Heart left ventricle (tissue), 16 donors: ENCODE results near the gene EIF2AK2. TPM values are rescaled to one million over a fixed set of nuclear protein-coding genes. Genes with fewer than 3 reads are reported as not detected.
A peak's percentile ranks its signal among the peaks of the same experiment; 100 is the strongest.

Experiments
- ATAC-seq, 4 donors: fragments of 200-7000 bp; cut with Tn5 transposase; one replicate each; pipeline ENCODE4 v1.9.1; 2020 to 2022; ENCODE audit warnings: moderate library complexity in 4 of 4, mild to moderate bottlenecking in 3 of 4, moderate number of reproducible peaks in 1 of 4
- DNase-seq, 5 donors: peaks; one replicate each; pipeline ENCODE4 v3.0.0-alpha.2; 2020
- H3K27ac ChIP-seq, 12 donors: fragments of 200-600 bp; sonication (generic) in 4 of 12; one replicate each; pipeline versions ENCODE4 v1.5.0 to v1.8.0; 2016 to 2022; ENCODE audit warnings: mild to moderate bottlenecking in 2 of 12
- H3K27me3 ChIP-seq, 9 donors: fragments of 200-600 bp; sonication (generic) in 2 of 9; one replicate each; pipeline versions ENCODE4 v1.5.1 to v1.8.0; 2016 to 2022; ENCODE audit warnings: mild to moderate bottlenecking in 3 of 9
- H3K36me3 ChIP-seq, 9 donors: fragments of 200-600 bp; sonication (generic) in 2 of 9; one replicate each; pipeline versions ENCODE4 v1.5.0 to v1.8.0; 2018 to 2022; ENCODE audit warnings: mild to moderate bottlenecking in 2 of 9
- H3K4me1 ChIP-seq, 12 donors: fragments of 200-600 bp; sonication (generic) in 4 of 12; one replicate each; pipeline versions ENCODE4 v1.5.0 to v1.8.0; 2016 to 2022; ENCODE audit warnings: mild to moderate bottlenecking in 3 of 12
- H3K4me3 ChIP-seq, 12 donors: fragments of 200-600 bp; sonication (generic) in 4 of 12; one replicate each; pipeline versions ENCODE4 v1.5.0 to v1.8.0; 2017 to 2022; ENCODE audit warnings: mild to moderate bottlenecking in 9 of 12, moderate library complexity in 4 of 12
- H3K9me3 ChIP-seq, 12 donors: fragments of 200-600 bp; sonication (generic) in 4 of 12; one replicate each; pipeline versions ENCODE4 v1.5.0 to v1.8.0; 2016 to 2022; ENCODE audit warnings: mild to moderate bottlenecking in 1 of 12
- CTCF ChIP-seq, 12 donors: fragments of 200-600 bp; sonication (generic) in 4 of 12; IDR thresholded peaks; one replicate each; pipeline versions ENCODE4 v1.5.0 to v1.8.0; 2018 to 2022; ENCODE audit warnings: antibody characterized with exemption in 12 of 12, mild to moderate bottlenecking in 5 of 12
- POLR2A ChIP-seq, 2 donors: fragments of 450-650 bp; IDR thresholded peaks; one replicate each; pipeline ENCODE4 v1.6.1; 2017; ENCODE audit warnings: antibody characterized with exemption in 2 of 2, mild to moderate bottlenecking in 2 of 2, moderate library complexity in 2 of 2
- WGBS, 4 donors: extraction: QIAGEN DNeasy Blood & Tissue Kit in 2 of 4; methylation state at CpG; one replicate each; pipeline versions ENCODE4 v1.1.5 to v1.1.7; 2013 to 2018; 5-methylcytosine and 5-hydroxymethylcytosine counted together
- intact Hi-C, 10 donors: fragments of 100-400 bp; cut with DNase I; formaldehyde crosslinking; loops; one replicate each; pipeline versions ENCODE4 v1.11.1 to v1.14.2; 2022
- polyA plus RNA-seq, 2 donors: library from polyadenylated mRNA; stranded (reverse); fragments of 200-250 nt; gene quantifications; one replicate each; pipeline ENCODE4 v1.2.3, GENCODE V29; 2013
- total RNA-seq, 9 donors: library from RNA; depleted of rRNA in 2 of 9; stranded (reverse); fragments of >200 nt in 2 of 9; fragmentation: NEBNext Ultra II Directional in 3 of 9; extraction: Animal tissue kit (Norgen Biotek cat#: 25700) in 3 of 9; gene quantifications; one replicate each; pipeline versions ENCODE4 v1.1.0 to v1.2.4, GENCODE V29; 2016 to 2023
- donor health status: ischemic (EF 13 %, LVEDD 7.1; RV severe dilation, severe dysfunction).
- donor health status: healthy with polysubstance abuse.
- donor health status: DM: no; HTN: yes; CAD: no.
- donor health status: DM: no; HTN: no; CAD: no.
- donor health status: ischemic (EF 25% LVEDD 6.9; RV normal size, moderate dysfunction).
- donor health status: ischemic (EF 25% LVEDD 5.7; RV mildly dilated, moderate dysfunction).
- donor health status: healthy.
- donor health status: DM: yes; HTN: yes; CAD: no.
- donor health status: ischemic (EF 35%, LVEDD 5.7; RV mildly dilated, moderate dysfunction).
- donor health status: nonischemic (EF 11% LVEDD 7.7; RV severe dilation, severe dysfunction).
- donor health status: DM: yes; HTN: yes; CAD: no.
- donor health status: PGD.
- donor health status: ischemic (EF 29% LVEDD 5.4; RV normal size, mild dysfunction).
- donor health status: nonischemic (EF 23%, LVEDD 6.1; RV moderate dilation, normal function).

The EIF2AK2 gene
- total and polyA plus RNA-seq, 11 donors, result 4.9 to 38.2 (median 19.2) TPM

- Histone ChIP-seq H3K27ac (peak overlapping the region in 2 of 12 donors; percentile 24 to 78), H3K27me3 (no peaks in the 10 kb centered on the region), H3K9me3 (no peaks in the 10 kb centered on the region), H3K4me3 (no peak overlapping the region), H3K36me3 (peaks cover 0 to 65% (median 43%) of the 10 kb centered on the region in 9 donors), H3K4me1 (peaks cover 3 to 50% (median 40%) of the 10 kb centered on the region in 12 donors)
- ATAC-seq, result no peak
- intact Hi-C loops, result no loop called here
- no peak for TF ChIP-seq CTCF (IDR thresholded peaks at IDR 0.05)
- TF ChIP-seq POLR2A (IDR thresholded peaks at IDR 0.05), result no peak
- DNase-seq, result no peak
- WGBS, 4 donors, result 45 to 48% (median 46%) methylated on average over 3 of the region's 3 CpGs
Measured at GRCh38 chr2:37080689-37081088, 76.1 kb downstream of the EIF2AK2 start.

GRCh38 chr2:37080266-37080665 lies 76.5 kb downstream of the EIF2AK2 start:
- TF ChIP-seq CTCF (IDR thresholded peaks at IDR 0.05) (no peak), POLR2A (IDR thresholded peaks at IDR 0.05) (no peak)
- ATAC-seq, result no peak
- H3K27me3 ChIP-seq, result no peaks in the 10 kb centered on the region
- WGBS, 4 donors, result 49 to 64% (median 58%) methylated on average over 2 of the region's 2 CpGs
- H3K9me3 ChIP-seq, result no peaks in the 10 kb centered on the region
- no peak overlapping the region for H3K4me3 ChIP-seq
- peaks cover 0 to 69% (median 47%) of the 10 kb centered on the region in 9 donors for H3K36me3 ChIP-seq
- peaks cover 2 to 46% (median 37%) of the 10 kb centered on the region in 12 donors for H3K4me1 ChIP-seq
- peak overlapping the region in 2 of 12 donors; percentile 24 to 78 for H3K27ac ChIP-seq
- intact Hi-C loops, result no loop called here
- no peak for DNase-seq

GRCh38 chr2:37070931-37071330 lies 85.8 kb downstream of the EIF2AK2 start:
- intact Hi-C loops, result no loop called here
- ATAC-seq (no peak), DNase-seq (no peak)
- Histone ChIP-seq H3K27me3 (no peaks in the 10 kb centered on the region), H3K36me3 (peaks cover 0 to 98% (median 95%) of the 10 kb centered on the region in 9 donors), H3K9me3 (no peaks in the 10 kb centered on the region), H3K4me3 (no peak overlapping the region), H3K4me1 (no peaks in the 10 kb centered on the region), H3K27ac (no peak overlapping the region)
- TF ChIP-seq POLR2A (IDR thresholded peaks at IDR 0.05) (no peak), CTCF (IDR thresholded peaks at IDR 0.05) (no peak)
- WGBS, 4 donors, result 97 to 99% (median 98%) methylated on average over 2 of the region's 2 CpGs

GRCh38 chr2:37068686-37069085 lies 88.1 kb downstream of the EIF2AK2 start:
- intact Hi-C loops, result no loop called here
- no peak overlapping the region for H3K4me3 ChIP-seq
- no peaks in the 10 kb centered on the region for H3K27me3 ChIP-seq
- no peaks in the 10 kb centered on the region for H3K4me1 ChIP-seq
- peaks cover 0 to 100% (median 97%) of the 10 kb centered on the region in 9 donors for H3K36me3 ChIP-seq
- no peaks in the 10 kb centered on the region for H3K9me3 ChIP-seq
- WGBS, 4 donors, result 77 to 84% (median 81%) methylated on average over 6 of the region's 6 CpGs
- TF ChIP-seq CTCF (IDR thresholded peaks at IDR 0.05), result no peak
- no peak for TF ChIP-seq POLR2A (IDR thresholded peaks at IDR 0.05)
- H3K27ac ChIP-seq, result no peak overlapping the region
- DNase-seq (no peak), ATAC-seq (no peak)
